ENCODE measurements around the gene SAYSD1.

Gene SAYSD1

DNA sequence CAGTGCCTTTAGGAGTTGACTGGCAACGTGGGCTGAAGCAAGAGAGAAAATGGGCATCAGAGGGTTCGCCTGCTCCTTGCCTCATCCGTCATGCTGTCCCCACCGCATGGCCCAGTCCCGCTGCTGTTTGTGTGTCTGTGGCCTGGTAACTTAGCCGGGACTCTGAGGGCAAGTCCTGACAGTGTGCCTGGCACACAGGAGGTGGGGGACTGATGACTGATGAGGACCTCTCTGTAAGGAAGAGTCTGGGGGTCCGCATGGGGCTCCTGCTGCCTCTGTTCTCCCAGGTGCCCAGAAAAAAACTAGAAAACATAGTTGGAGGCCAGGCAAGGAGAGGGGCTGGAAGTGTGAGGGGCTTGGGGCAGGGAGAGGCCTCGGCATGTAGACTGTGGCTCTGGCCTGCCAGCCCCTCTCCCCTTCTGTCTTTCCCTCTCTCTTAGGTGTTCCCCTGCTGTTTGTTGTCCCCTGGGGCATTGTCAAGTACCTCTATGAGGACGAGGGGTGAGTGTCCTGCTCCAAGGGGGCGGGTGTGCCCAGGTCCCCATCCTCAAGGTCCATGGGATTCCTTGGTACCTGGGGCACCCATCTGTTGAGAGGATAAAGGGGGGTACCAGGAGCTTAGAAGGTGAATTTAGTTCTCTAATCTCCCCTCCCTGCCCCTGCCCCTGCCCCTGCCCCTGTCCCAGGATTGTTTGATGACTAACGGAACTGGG is 36.9 kb downstream of the SAYSD1 start:
- DNase-seq: no peak

DNA sequence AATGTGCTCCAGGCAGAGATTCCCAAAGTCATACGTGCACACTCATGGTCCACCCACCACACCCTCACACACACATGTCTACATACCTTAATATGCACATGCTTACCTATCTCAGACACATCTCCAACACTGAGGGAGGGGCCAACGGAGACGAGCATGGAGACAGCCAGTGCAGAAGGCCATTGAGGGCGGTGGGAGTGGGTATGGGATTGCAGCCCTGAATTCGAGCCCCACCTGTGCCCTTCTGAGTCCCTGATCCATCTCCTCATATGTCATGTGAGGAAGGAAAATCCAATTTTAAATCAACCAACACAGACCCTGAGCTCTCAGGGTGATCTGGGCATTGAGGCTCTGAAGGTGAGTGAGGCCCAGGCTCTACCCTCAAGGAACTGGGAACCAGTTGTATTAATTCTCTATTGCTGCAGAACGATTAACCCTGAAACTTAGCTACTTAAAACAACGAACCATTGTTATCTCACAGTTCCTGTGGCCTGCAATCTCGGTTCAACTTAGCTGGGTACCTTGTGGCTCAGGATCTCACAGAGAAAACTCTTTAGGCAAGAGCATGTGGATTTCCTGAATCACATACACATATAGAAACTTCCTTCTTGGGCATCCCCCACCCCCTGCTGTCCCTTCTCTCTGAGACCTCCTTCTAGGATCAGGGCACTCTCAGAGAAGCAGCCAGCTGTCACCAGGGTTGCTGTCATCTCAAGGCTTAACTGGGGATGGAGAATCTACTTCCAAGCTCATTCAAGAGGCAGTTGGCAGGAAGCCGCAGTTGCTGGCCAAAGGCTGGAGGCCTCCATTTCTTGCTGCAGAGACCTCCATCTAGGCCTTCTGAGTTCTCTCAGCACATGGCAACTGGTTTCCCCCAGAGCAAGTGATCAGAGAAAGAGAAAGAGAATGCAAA is 38.1 kb downstream of the SAYSD1 start:
- no peak for DNase-seq

DNA sequence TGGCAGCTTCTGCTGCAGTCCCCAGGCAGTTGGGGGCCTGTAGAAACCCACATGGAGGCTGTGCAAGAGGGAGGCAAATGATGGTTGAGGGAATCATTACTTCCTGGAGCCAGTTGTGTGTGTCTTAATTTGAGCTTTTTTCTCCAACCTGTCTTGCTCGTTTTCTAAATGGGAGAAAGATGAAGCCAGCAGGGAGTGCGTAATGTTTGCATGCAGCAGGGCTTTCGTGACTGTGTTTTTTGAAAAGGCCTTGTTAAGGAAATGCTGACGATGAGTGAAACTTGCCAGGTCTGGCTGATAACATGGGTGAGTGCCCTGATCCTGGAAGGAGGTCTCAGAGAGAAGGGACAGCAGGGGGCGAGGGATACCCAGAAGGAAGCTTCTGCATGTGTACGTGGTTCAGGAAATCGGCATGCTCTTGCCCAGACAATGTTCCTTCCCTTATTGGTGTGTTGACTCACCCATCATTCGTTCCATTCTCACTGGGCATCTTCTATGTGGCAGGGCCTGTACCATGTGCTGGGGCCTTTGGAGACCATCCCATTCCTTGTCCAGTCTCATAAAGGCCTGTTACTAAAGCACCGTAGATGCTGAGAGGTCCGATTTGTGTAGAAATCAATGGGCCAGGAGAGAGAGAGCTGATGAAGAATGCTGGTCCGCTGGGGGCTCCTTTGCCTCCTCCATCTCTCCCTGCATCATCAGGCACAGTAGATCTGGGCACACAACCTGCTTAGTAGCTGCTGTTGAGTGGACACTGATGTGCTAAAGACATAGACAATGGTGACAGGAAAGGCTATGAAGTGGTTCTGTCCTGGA is 39.0 kb downstream of the SAYSD1 start:
- DNase-seq: no peak

DNA sequence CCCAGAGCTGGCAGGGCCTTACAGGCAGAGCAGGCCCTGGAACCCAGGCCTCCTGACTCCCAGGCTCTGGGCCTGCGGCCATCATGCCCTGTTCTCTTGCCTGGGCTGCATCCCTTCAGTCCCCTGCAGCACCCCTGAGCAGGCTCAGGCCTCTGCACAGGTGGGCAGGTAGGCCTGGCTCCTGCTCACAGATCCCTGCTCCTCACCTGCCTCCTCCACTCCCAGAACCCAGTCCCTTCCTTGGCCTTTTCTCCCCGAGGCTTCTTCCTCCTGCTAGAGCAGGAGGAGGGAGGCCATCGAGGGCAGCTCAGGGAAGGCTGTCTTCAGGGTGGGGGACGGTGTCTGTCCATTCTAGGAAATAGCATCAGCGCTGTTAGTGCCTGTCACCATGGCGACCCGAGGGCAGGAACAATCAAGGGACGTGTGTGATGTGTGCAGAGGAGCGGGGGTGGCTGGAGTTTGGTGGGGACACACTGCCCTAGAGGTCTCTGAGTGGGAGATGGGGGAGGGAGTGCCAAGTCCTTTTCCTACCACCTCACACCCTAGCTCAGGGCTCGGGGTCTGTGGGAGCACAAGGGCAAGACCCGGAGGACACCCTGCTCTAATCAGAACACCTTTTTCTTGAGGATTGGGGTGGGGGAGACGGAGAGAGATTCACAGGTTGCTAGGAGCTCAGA is 39.8 kb downstream of the SAYSD1 start:
- no peak for DNase-seq

DNA sequence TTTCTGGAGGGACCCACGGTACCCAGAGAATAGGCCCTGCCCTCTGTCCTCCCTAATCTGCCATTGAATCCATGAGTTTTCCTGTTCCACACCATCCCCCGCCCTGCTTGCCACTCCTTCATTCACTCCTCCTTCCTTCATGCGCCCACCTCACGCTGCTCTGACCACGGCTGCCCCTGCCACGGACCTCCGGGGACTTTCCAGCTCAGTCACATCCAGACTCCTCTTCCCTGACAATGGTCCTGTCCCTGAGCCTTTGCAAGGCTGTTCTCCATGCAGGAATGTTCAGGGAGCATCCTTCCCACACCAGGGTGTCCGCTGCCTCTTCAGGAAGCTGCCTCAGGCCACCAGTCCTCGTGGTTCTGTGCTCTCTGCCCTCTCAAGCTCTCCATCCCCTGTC is 40.5 kb downstream of the SAYSD1 start:
- DNase-seq: no peak

DNA sequence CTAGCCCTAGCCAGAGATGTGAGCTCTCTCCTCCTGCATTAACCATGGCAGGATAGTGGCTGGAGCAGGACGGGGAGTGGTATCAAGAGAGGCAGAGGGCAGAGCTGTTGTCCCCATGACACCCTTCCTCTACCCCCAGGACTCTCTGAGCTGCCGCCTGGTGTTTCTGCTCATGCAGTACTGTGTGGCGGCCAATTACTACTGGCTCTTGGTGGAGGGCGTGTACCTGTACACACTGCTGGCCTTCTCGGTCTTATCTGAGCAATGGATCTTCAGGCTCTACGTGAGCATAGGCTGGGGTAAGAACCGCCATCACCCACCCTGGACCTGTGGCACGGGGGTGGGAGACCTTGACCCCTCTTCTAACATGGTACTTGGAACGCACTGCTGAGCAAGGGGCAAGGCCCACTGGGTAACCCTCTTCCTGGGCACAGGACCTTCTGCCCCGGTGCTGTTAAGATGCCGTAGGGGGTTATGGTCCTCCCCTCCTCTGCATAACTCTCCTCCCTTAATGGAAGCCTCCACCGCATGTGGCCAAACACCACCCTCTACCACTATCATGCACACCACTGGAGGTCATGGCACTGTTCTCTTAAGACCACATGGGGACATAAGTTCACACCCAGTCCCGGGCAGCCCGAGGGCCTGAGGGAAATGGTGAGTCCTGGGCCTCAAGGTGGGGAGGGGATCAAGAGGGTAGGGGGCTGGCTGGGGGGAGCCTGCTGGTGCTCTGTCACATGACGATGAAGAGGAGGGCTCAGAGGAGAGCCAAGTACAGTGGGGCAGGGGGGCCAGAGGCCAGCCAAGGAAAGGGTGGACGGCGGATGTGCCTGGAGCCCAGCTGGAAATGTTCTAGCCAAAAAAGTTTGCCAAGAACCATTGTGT is 41.3 kb downstream of the SAYSD1 start:
- DNase-seq: no peak

DNA sequence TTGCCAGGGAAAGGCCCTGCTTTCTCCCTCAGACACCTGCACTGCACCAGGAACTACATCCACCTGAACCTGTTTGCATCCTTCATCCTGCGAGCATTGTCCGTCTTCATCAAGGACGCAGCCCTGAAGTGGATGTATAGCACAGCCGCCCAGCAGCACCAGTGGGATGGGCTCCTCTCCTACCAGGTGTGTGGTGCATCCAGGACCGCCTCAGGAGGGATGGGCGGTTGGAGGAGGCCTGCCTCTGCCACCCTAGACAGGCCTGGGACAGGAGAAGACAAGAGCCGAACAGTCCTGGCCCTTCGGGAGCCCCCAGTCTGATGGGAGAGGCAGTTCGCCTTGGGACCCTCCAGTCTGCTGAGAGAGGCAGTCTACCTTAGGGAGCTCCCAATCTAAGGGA is 42.2 kb downstream of the SAYSD1 start:
- no peak for DNase-seq

DNA sequence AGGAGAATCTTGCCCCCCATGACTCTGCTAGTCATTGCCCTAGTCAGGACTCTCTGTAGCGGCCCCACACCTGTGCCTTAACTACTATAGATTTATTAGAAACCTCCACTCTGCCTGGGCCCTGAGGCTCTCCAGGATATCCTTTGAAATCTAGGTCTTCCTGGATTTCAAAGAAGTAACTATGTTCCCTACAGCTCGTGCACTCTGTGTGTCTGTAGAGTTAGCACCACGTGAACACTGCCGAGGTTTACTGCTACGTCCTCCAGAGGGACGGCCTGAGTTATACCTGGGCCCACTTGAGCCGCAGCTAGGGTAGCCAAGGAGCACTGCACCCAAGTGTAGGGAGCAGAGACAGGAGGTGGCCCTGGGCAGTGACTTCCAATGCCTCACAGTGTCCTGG is 46.6 kb downstream of the SAYSD1 start:
- no peak for DNase-seq

DNA sequence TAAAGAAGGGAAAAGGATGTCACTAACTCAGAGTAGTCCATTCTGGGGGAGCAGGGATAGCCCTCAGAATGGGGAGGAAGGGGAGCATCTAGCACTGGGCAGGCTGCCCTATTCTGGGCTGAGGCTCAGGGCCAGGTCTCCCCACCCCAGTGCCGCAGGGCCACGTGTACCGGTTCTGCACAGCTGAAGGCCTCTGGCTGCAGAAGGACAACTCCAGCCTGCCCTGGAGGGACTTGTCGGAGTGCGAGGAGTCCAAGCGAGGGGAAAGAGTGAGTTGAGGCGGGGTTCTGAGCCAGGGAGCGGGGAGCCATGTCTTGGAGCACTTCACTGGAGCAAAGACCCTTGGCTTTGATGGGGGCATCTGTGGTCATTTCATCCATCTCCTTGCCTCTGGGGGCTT is 49.4 kb downstream of the SAYSD1 start:
- DNase-seq: no peak

DNA sequence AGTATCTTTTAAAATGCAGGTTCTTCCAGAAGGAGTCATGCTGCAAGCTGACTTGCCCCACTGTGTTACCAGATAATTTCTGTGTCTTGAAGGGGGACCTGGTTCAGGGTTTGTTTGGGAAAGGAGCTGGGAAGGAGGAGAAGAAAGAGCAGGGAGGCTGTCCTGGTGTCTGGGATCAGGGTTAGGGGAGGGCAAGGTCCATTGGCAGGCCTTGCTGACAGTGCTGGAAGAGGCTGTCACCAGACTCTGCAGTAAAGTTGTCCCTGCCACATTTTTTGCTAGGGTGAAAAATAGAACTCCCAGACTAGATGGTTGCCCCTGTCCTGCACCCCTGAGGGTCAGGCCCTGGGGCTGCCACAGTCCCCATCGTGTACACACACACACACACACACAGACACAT is 51.5 kb downstream of the SAYSD1 start:
- no peak for DNase-seq

DNA sequence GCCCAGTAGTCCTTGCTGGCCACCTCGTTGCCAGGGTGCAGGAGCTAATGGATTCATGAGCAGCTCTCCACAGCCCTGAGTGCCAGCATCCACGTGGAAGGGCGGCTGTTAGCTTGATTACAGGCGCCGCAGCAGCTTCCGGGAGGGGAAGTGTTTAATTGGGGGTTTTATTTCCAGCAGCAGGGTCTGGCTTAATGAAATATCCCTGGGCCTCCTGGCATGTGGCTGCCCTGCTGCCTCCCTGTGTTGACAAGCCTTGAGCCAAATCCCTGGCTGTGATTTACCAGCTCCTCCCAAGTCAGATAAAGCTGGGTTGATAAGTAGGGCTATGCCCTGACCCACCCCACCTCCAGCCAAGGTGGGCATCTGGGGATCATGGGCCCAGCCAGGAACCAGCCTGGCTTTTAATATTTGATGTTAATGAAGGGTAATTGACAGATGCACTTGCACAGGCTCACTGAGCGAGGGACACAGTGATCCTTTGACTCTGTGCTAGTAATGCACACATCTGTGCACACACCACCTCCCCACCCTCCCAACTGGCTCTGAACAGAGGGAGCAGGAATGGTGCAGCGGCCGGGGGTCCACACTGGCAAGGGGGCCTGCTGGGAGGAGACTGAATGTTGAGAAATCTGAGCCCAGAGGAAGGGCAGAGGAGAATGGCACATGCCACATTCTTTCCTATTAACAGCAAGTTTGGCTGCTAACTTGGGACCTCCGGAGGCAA is 52.8 kb downstream of the SAYSD1 start:
- no peak for DNase-seq

DNA sequence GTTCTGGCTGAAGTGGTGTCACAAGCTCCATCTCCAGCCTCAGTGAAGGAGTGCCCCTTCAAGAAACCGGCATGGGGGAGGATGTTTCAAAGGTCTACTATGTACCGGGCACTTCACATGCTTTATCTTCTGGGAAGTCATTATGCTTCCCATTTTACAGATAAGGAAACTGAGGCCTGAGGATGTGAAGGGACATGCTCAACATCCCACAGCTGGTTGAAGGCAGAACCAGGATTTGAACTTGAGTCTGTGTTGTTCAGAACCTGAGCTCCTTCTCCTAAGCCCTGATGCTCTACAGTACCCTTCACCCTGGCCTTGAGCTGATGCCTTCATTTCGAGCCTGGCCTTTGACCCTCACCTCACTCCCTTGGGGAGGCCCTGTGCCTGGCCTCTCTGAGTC is 53.4 kb downstream of the SAYSD1 start:
- DNase-seq: no peak

DNA sequence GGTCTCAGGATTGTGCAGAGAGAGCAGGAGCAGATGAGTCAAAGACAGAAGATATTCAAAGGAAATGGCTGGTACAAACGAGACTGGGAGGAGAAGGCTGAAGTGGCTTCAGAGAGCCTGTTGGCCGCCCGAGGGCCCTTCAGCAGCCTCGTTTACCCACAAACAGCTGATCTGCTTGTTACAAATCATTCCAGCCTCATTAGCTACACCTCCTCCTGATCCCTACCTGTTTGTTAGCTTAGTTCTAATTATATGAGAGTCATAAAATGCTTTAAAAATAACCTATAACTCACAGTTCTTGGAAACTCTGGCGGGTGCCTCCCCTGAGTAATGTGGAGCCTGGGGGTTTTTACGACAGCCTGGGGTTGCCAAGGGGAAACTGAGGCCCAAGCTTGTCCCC is 53.8 kb downstream of the SAYSD1 start:
- no peak for DNase-seq

DNA sequence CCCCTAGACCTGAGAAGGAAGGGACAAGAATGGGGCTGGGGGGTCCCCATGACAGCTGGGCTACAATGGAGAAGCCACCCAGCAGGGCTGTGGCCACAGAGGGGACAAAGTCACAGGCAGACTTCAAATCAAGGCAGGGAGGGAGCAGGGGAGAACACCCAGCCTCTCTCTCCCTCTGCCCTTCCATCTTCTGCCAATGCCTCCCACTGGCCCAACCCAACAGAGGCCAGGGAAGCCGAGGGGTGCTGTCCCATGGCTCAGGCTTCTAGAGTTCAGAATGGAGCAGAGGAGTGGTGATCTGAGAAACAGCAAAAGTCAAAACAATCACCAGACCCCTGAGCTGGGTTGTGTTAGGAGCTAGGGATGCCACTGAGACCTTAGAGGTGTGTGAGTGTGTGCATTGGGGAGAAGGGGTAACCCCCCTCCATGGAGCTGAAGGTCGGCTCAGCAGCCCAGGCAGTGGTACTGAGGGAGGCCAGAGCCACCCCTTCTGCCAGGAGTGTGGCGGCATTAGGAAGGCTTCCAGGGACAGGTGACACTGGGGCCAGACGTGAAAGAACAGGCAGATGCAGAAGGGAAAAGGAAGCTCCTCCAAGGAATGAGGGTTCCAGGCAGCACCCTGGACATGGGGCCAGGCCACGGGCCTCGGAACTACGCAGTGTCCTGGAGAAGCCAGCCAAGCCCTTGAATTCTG is 54.4 kb downstream of the SAYSD1 start:
- DNase-seq: no peak

DNA sequence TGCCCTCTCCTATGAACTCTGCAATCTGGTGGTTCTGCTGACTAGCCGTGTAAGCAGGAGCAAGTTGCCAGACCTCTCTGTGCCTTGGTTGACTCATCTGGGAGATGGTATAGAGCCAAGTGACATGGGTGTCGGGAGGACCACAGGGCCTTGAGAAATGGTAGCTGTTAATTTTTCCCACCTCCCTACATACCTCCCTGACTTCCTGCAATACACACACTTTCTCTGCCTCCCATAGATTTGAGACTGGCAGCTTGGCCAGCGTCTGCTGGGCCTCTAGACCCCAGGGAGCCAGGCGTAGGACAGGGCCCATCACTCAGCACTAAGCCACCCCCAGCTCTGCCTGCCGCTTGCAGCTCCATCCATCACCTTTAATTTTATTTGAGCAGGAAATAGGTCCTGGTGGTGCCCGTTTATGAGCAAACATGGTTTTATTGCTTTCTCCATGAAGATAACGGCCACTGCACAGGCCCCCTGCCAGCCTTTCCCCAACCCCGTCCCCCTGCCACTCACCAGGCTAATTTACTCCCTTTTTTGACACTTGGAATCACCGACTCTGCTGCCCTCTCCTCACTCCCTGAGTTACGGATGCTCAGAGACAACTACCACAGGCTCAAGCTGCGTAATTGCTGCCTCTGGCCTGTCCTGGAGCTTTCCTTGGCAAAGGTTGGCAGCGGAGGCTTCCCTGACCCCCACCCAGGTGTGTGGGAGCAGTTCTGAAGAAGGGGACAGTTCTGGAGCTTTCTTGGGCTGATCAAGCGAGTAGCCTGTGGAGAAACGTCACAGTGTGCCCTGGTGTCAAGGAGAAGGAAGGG is 55.3 kb downstream of the SAYSD1 start:
- no peak for DNase-seq

DNA sequence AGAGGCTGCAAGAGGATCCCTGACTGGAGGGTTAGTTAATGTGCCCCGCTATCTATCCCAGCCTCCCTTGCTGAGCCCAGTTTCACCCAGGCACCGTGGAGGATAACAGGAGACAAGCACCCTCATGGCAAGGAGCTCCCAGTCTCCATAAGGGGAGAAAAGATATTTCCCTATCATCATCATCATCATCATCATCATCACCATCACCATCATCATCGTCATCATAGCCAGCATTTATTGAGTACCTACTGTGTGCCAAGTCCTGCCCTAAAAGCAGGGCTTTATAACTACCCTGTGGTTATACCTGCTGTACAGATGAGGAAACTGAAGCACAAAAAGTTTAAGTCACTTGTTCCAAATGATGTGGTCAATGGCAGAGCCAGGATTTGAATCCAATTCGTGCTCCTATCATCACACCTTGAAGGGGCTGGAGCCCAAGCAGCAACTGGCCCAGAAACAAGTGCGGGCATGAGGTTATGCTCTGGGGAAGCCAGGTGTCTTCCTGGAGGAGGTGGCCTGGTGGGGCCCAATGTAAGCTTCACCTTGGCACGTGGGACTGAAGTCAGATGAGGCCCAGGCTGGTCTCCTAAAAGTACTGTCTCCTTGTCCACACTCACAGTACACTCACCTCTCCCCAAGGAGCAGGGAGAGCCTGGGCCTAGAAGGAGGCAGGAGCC is 56.4 kb downstream of the SAYSD1 start:
- DNase-seq: no peak

DNA sequence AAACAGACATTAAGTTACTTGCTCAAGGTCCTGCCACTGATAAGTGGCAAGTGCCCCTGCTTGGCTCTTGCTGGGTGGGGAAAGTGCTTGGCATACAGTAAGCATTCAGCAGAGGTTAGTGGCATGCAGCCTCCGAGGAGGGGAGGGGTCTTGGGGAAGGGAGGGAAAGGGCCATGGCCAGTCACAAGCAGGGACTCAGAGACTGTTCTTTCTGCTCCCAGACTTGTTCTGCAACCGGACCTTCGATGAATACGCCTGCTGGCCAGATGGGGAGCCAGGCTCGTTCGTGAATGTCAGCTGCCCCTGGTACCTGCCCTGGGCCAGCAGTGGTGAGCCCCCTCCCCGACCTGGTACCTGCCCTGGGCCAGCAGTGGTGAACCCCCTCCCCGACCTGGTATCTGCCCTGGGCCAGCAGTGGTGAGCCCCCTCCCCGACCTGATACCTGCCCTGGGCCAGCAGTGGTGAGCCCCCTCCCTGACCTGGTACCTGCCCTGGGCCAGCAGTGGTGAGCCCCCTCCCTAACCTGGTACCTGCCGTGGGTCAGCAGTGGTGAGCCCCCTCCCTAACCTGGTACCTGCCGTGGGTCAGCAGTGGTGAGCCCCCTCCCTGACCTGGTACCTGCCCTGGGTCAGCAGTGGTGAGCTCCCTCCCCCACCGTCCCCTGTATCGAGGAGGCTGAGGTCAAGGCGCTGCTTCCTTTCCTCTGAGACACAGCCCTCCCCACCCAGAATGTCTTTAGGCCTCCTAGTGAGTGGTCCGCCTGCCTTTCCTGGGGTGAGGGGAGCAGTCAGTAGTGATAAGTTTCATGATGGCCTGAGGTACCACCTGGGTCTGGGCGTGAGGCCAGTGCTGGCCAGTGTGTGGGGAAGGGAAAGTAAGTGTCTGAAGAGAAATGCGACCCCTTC is 57.5 kb downstream of the SAYSD1 start:
- DNase-seq: no peak

DNA sequence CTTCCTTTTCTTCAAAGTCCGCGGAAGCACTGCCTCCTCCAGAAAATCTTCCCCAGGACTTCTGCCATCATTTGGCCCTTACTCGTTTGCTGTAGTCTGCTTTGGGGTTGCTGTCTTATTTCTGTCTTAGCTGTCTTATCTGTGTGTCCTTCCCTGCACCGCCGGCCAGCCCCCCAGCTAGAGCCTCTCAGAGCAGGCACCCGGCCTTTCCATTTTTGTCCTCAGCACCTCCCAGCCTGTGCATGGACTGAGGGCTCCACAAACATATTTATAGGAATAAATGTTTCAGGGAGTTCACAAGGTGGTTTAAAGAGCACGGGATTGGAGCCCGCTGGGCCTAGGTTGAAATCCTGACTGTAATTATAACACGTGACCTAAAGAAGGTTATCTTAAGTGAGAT is 58.3 kb downstream of the SAYSD1 start:
- DNase-seq: no peak
